IMR-90 (cell line): Measurements from ENCODE around the gene KMT2C. TPM values are rescaled to one million over a fixed set of nuclear protein-coding genes. Genes with fewer than 3 reads are reported as not detected.

Source experiments
- ATAC-seq: fragments of 200-7000 bp; cut with Tn5 transposase; 2 replicates; pipeline ENCODE4 v1.9.1; 2020; ENCODE audit warnings: low read depth, mild to moderate bottlenecking, moderate library complexity
- BruUV-seq: library from RNA; stranded (reverse); fragments of 400-500 nt; replicated peaks from 2 replicates; lab custom pipeline; 2021; lab: Mats Ljungman, UMichigan
- CTCF ChIA-PET: fragments of 300-600 bp; formaldehyde crosslinking; extraction: SDS; loops from one replicate; lab custom pipeline; 2021; ENCODE audit warnings: antibody characterized with exemption; lab: Yijun Ruan, JAX
- POLR2A ChIA-PET: fragments of 300-600 bp; sonication (Branson Sonifier 250); formaldehyde crosslinking; loops from one replicate; lab custom pipeline; 2022; ENCODE audit warnings: antibody characterized with exemption; ENCODE audit not compliant: unreplicated experiment; lab: Charles Lee
- DNase-seq: peaks from one replicate; pipeline ENCODE4 v3.0.0; 2013
- H2AFZ ChIP-seq: replicated peaks from 2 replicates; pipeline ENCODE3; 2013; ENCODE audit warnings: low read length, mild to moderate bottlenecking; ENCODE audit not compliant: poor library complexity
- H2AK5ac ChIP-seq: 2 replicates; pipeline ENCODE4 v1.6.1; 2013; ENCODE audit warnings: low read depth, low read length, inconsistent platforms
- H2AK9ac ChIP-seq: replicated peaks from 2 replicates; pipeline ENCODE3; 2013; ENCODE audit warnings: mild to moderate bottlenecking, low read depth, low read length, moderate library complexity; ENCODE audit not compliant: poor library complexity
- H2BK120ac ChIP-seq: 2 replicates; pipeline ENCODE4 v1.6.1; 2013; ENCODE audit warnings: low read depth, low read length, inconsistent platforms
- H2BK15ac ChIP-seq: 3 replicates; pipeline ENCODE4 v1.6.1; 2013; ENCODE audit warnings: low read depth, low read length, inconsistent platforms
- H2BK20ac ChIP-seq: 2 replicates; pipeline ENCODE4 v1.6.1; 2013; ENCODE audit warnings: low read depth, mild to moderate bottlenecking, inconsistent platforms, low read length, moderate library complexity
- H2BK5ac ChIP-seq: 2 replicates; pipeline ENCODE4 v1.6.1; 2013; ENCODE audit warnings: mild to moderate bottlenecking, low read depth, low read length, inconsistent platforms; ENCODE audit not compliant: poor library complexity, severe bottlenecking
- H3K14ac ChIP-seq: replicated peaks from 2 replicates; pipeline ENCODE4 v1.6.1; 2013; ENCODE audit warnings: low read depth, low read length, inconsistent platforms
- H3K18ac ChIP-seq: 2 replicates; pipeline ENCODE4 v1.6.1; 2013; ENCODE audit warnings: low read depth, low read length, control low read depth
- H3K23ac ChIP-seq: 2 replicates; pipeline ENCODE4 v1.6.1; 2013; ENCODE audit warnings: low read depth, low read length, inconsistent platforms
- H3K27ac ChIP-seq: 2 replicates; pipeline ENCODE4 v1.5.1; 2013; ENCODE audit warnings: mild to moderate bottlenecking, control low read depth, low read length; ENCODE audit not compliant: insufficient read depth
- H3K27me3 ChIP-seq: 2 replicates; pipeline ENCODE4 v1.6.1; 2013; ENCODE audit warnings: low read length; ENCODE audit not compliant: control insufficient read depth, insufficient read depth
- H3K36me3 ChIP-seq: 2 replicates; pipeline ENCODE4 v1.6.1; 2013; ENCODE audit warnings: low read length, mixed read lengths; ENCODE audit not compliant: control insufficient read depth, insufficient read depth
- H3K4ac ChIP-seq: 2 replicates; pipeline ENCODE4 v1.6.1; 2013; ENCODE audit warnings: low read depth, low read length, inconsistent platforms
- H3K4me1 ChIP-seq: 2 replicates; pipeline ENCODE4 v1.6.1; 2013; ENCODE audit warnings: low read length, mixed read lengths; ENCODE audit not compliant: control insufficient read depth, insufficient read depth
- H3K4me2 ChIP-seq: 2 replicates; pipeline ENCODE4 v1.6.1; 2013; ENCODE audit warnings: low read depth, mild to moderate bottlenecking, control low read depth, low read length, moderate library complexity
- H3K4me3 ChIP-seq: 2 replicates; pipeline ENCODE4 v1.5.1; 2013; ENCODE audit warnings: low read depth, mild to moderate bottlenecking, control low read depth, low read length, moderate library complexity; ENCODE audit not compliant: insufficient read depth
- H3K56ac ChIP-seq: 2 replicates; pipeline ENCODE4 v1.6.1; 2013; ENCODE audit warnings: low read length, inconsistent platforms; ENCODE audit not compliant: insufficient read depth; ENCODE audit errors: extremely low read depth
- H3K79me1 ChIP-seq, 2 experiments: 2 replicates each; pipeline ENCODE4 v1.6.1; 2013; ENCODE audit warnings: low read length in 2 of 2, inconsistent platforms in 1 of 2, low read depth in 1 of 2
- H3K9ac ChIP-seq: 2 replicates; pipeline ENCODE4 v1.6.1; 2013; ENCODE audit warnings: low read depth, low read length, control low read depth
- H3K9me1 ChIP-seq: 2 replicates; pipeline ENCODE4 v1.6.1; 2013; ENCODE audit warnings: low read length, inconsistent platforms; ENCODE audit not compliant: insufficient read depth
- H3K9me3 ChIP-seq: 2 replicates; pipeline ENCODE4 v1.6.1; 2013; ENCODE audit warnings: low read length; ENCODE audit not compliant: control insufficient read depth, insufficient read depth
- H4K20me1 ChIP-seq: 2 replicates; pipeline ENCODE4 v1.6.1; 2013; ENCODE audit warnings: low read length, inconsistent platforms; ENCODE audit not compliant: insufficient read depth
- H4K5ac ChIP-seq: 2 replicates; pipeline ENCODE4 v1.6.1; 2013; ENCODE audit warnings: mild to moderate bottlenecking, low read depth, low read length, control low read depth
- H4K8ac ChIP-seq, 2 experiments: 2 replicates each; pipeline ENCODE4 v1.6.1; 2013; ENCODE audit warnings: low read depth in 2 of 2, low read length in 2 of 2, control low read depth in 1 of 2, inconsistent platforms in 1 of 2
- H4K91ac ChIP-seq: 2 replicates; pipeline ENCODE4 v1.6.1; 2013; ENCODE audit warnings: low read depth, low read length, inconsistent platforms; ENCODE audit not compliant: insufficient read depth
- BHLHE40 ChIP-seq: fragments of 150-350 bp; IDR thresholded peaks from 2 replicates; pipeline ENCODE4 v1.6.1; 2016; ENCODE audit warnings: mild to moderate bottlenecking, low read depth, low read length
- CEBPB ChIP-seq: IDR thresholded peaks from 2 replicates; pipeline ENCODE4 v1.6.1; 2012; ENCODE audit warnings: low read depth, low read length, improper control_type of control experiment
- CHD1 ChIP-seq: IDR thresholded peaks from 2 replicates; pipeline ENCODE4 v1.6.1; 2012; ENCODE audit warnings: low read depth, low read length, improper control_type of control experiment
- FOS ChIP-seq: fragments of 150-350 bp; IDR thresholded peaks from 2 replicates; pipeline ENCODE4 v1.6.1; 2016; ENCODE audit warnings: low read depth, low read length
- MAFK ChIP-seq: IDR thresholded peaks from 2 replicates; pipeline ENCODE4 v1.6.1; 2012; ENCODE audit warnings: low read depth, low read length, improper control_type of control experiment
- MAZ ChIP-seq: IDR thresholded peaks from 2 replicates; pipeline ENCODE4 v1.6.1; 2012; ENCODE audit warnings: low read depth, mild to moderate bottlenecking, low read length, improper control_type of control experiment, moderate library complexity, borderline replicate concordance
- MXI1 ChIP-seq: IDR thresholded peaks from 2 replicates; pipeline ENCODE4 v1.6.1; 2012; ENCODE audit warnings: low read depth, mild to moderate bottlenecking, low read length, moderate library complexity, borderline replicate concordance
- NFE2L2 ChIP-seq: fragments of 150-350 bp; IDR thresholded peaks from 2 replicates; pipeline ENCODE4 v1.6.1; 2016; ENCODE audit warnings: low read depth, mild to moderate bottlenecking, low read length
- POLR2A ChIP-seq: IDR thresholded peaks from 2 replicates; pipeline ENCODE4 v1.6.1; 2012; ENCODE audit warnings: mild to moderate bottlenecking, low read depth, low read length
- RCOR1 ChIP-seq: IDR thresholded peaks from 2 replicates; pipeline ENCODE4 v1.6.1; 2012; ENCODE audit warnings: mild to moderate bottlenecking, low read length, improper control_type of control experiment; ENCODE audit not compliant: insufficient replicate concordance
- RFX5 ChIP-seq: IDR thresholded peaks from 2 replicates; pipeline ENCODE4 v1.8.0; 2012; ENCODE audit warnings: low read depth, mild to moderate bottlenecking, low read length, moderate library complexity
- SMC3 ChIP-seq: fragments of 150-350 bp; IDR thresholded peaks from 2 replicates; pipeline ENCODE4 v1.6.1; 2016; ENCODE audit warnings: low read depth, mild to moderate bottlenecking, antibody characterized with exemption, low read length, moderate library complexity
- WGBS, 2 experiments: methylation state at CpG; one replicate each; pipeline versions ENCODE4 v1.1.5 to v1.1.7; 2013; ENCODE audit warnings: missing lambda C conversion rate in 2 of 2; ENCODE audit not compliant: insufficient read length in 1 of 2; ENCODE audit errors: extremely low coverage in 2 of 2; 5-methylcytosine and 5-hydroxymethylcytosine counted together
- dilution Hi-C: fragments of 300-500 bp; cut with HindIII; formaldehyde crosslinking; loops from one replicate; pipeline ENCODE4 v1.14.3; 2018; ENCODE audit warnings: low sequenced_read_pairs; ENCODE audit not compliant: unreplicated experiment
- in situ Hi-C: fragments of 300-500 bp; cut with MboI; formaldehyde crosslinking; loops from 3 replicates; pipeline ENCODE4 v1.14.3; 2019; ENCODE audit warnings: low sequenced_read_pairs, inconsistent platforms, mixed read lengths
- intact Hi-C: fragments of 100-400 bp; cut with micrococcal nuclease; formaldehyde crosslinking; loops from 2 replicates; pipeline ENCODE4 v1.10.0; 2022
- polyA plus RNA-seq, 3 experiments: library from polyadenylated mRNA; depleted of rRNA; stranded (reverse); fragments of >200 nt; gene quantifications; 2 replicates each; pipeline ENCODE4 v1.2.3, GENCODE V29; 2012; ENCODE audit warnings: low replicate concordance in 1 of 3
- total RNA-seq: library from RNA; depleted of rRNA; stranded (reverse); fragments of >200 nt; gene quantifications from 2 replicates; pipeline ENCODE4 v1.2.3, GENCODE V29; 2012
- TF ChIP-seq, protein P1 (sequence below): conservative IDR thresholded peaks from 2 replicates; pipeline ENCODE4 v1.5.1; 2012; ENCODE audit warnings: mild to moderate bottlenecking, low read depth, low read length, improper control_type of control experiment
- TF ChIP-seq, protein P2 (sequence below): fragments of 150-350 bp; IDR thresholded peaks from 2 replicates; pipeline ENCODE4 v1.6.1; 2016; ENCODE audit warnings: low read depth, mild to moderate bottlenecking, low read length, moderate library complexity, borderline replicate concordance
- TF ChIP-seq, protein P3 (sequence below): fragments of 150-350 bp; IDR thresholded peaks from 2 replicates; pipeline ENCODE4 v1.6.1; 2017; ENCODE audit warnings: mild to moderate bottlenecking, antibody characterized with exemption, low read length, low read depth

Gene KMT2C
- total and polyA plus RNA-seq, 2 of the 4 experiments (the other 2 are of a cell fraction) = 8.0 to 23.3 TPM

DNA sequence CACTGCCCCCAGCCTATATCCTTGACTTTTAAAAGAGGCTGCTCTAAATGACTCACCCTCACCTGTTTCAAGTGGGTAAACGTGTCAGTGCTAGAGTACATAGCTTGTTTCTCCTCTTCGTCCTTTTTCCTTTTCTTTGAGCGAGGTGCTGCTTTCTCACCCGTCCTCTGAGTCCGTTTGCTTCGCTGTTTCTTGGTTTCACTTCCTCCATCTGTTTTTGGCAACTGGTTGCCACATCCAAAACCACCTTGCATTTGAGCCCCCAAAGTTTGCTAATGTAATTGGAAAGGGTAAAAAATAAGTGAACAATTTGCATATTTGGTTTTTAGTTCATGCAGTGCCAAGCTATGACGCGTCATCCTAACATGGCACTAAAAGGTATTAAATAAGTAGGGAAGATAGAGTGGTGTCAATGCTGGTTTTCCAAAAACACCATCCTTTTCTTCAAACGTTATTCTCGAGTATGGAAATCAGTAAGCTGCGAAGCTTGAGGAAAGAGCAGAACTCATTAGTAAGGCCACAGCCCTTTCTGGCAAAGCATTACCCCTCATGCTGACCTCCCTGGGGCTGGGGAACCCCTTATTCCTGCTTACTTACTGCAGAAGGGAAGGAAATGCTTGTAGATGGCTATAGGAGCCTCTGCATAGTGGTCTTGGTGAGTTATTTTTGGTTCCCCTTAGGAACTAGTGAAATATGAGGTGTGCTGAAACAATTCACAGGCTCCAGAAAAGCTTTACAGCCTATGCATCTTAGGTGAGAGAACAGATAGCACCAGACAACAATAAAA, 276.8 kb downstream of the KMT2C start:
- intact Hi-C loops = no loop called here
- dilution Hi-C loops = no loop called here
- POLR2A ChIA-PET = no interaction called here
- TF ChIP-seq MAZ (no peak), FOS (no peak), RFX5 (no peak), CHD1 (no peak), CEBPB (no peak), MXI1 (no peak), SMC3 (no peak), RCOR1 (no peak), NFE2L2 (no peak), MAFK (no peak), BHLHE40 (no peak), POLR2A (no peak)
- TF ChIP-seq, protein P1, sequence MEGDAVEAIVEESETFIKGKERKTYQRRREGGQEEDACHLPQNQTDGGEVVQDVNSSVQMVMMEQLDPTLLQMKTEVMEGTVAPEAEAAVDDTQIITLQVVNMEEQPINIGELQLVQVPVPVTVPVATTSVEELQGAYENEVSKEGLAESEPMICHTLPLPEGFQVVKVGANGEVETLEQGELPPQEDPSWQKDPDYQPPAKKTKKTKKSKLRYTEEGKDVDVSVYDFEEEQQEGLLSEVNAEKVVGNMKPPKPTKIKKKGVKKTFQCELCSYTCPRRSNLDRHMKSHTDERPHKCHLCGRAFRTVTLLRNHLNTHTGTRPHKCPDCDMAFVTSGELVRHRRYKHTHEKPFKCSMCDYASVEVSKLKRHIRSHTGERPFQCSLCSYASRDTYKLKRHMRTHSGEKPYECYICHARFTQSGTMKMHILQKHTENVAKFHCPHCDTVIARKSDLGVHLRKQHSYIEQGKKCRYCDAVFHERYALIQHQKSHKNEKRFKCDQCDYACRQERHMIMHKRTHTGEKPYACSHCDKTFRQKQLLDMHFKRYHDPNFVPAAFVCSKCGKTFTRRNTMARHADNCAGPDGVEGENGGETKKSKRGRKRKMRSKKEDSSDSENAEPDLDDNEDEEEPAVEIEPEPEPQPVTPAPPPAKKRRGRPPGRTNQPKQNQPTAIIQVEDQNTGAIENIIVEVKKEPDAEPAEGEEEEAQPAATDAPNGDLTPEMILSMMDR = no peak
- TF ChIP-seq, protein P2, sequence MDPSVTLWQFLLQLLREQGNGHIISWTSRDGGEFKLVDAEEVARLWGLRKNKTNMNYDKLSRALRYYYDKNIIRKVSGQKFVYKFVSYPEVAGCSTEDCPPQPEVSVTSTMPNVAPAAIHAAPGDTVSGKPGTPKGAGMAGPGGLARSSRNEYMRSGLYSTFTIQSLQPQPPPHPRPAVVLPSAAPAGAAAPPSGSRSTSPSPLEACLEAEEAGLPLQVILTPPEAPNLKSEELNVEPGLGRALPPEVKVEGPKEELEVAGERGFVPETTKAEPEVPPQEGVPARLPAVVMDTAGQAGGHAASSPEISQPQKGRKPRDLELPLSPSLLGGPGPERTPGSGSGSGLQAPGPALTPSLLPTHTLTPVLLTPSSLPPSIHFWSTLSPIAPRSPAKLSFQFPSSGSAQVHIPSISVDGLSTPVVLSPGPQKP = no peak
- TF ChIP-seq, protein P3, sequence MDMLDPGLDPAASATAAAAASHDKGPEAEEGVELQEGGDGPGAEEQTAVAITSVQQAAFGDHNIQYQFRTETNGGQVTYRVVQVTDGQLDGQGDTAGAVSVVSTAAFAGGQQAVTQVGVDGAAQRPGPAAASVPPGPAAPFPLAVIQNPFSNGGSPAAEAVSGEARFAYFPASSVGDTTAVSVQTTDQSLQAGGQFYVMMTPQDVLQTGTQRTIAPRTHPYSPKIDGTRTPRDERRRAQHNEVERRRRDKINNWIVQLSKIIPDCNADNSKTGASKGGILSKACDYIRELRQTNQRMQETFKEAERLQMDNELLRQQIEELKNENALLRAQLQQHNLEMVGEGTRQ = no peak

More for the DNA sequence above, 276.8 kb downstream of the KMT2C start:
- peaks cover 2% of the 10 kb centered on the region; the same call in 1 of the 2 replicates for H3K9me1 ChIP-seq
- H2BK5ac ChIP-seq = no peak overlapping the region
- no peak overlapping the region for H4K8ac ChIP-seq
- ATAC-seq = no peak
- no peak overlapping the region for H3K27ac ChIP-seq
- no peak overlapping the region for H2BK120ac ChIP-seq
- H3K4ac ChIP-seq = no peak overlapping the region
- H3K14ac ChIP-seq = no peak overlapping the region
- no peak overlapping the region for H3K23ac ChIP-seq
- no peak overlapping the region for H3K56ac ChIP-seq
- no peaks in the 10 kb centered on the region for H3K9me3 ChIP-seq
- no peak overlapping the region for H2AK5ac ChIP-seq
- H3K36me3 ChIP-seq = peaks cover 57% of the 10 kb centered on the region
- no peaks in the 10 kb centered on the region for H3K27me3 ChIP-seq
- H3K79me1 ChIP-seq = peaks cover 8 to 9% of the 10 kb centered on the region in 2 experiments
- in situ Hi-C loops = no loop called here
- H3K4me3 ChIP-seq = no peak overlapping the region
- DNase-seq = no peak
- H2BK20ac ChIP-seq = no peak overlapping the region
- H3K4me1 ChIP-seq = no peaks in the 10 kb centered on the region
- H4K20me1 ChIP-seq = no peaks in the 10 kb centered on the region
- H3K9ac ChIP-seq = no peak overlapping the region
- H2BK15ac ChIP-seq = no peak overlapping the region
- H3K4me2 ChIP-seq = no peak overlapping the region
- no peak overlapping the region for H2AFZ ChIP-seq
- H2AK9ac ChIP-seq = no peak overlapping the region
- H4K91ac ChIP-seq = no peak overlapping the region
- CTCF ChIA-PET = interaction anchor here (0.6 kb wide), 1 partner anchor 83 kb away, joined by 3 read pairs; no protein-coding TSS in a partner anchor
- no peak overlapping the region for H4K5ac ChIP-seq
- H3K18ac ChIP-seq = no peak overlapping the region
- no TSS peak for BruUV-seq
- 88% methylated on average over 1 of the region's 11 CpGs; no CpG with 5 or more reads in 1 of the 2 experiments for WGBS, 2 experiments
